Astrocyte (in vitro differentiated cells and primary cell): ENCODE measurements around the gene RNF149. TPM values are rescaled to one million over a fixed set of nuclear protein-coding genes. Genes with fewer than 3 reads are reported as not detected.

Experiments
- DNase-seq: peaks from one replicate; pipeline ENCODE4 v3.0.0-alpha.2; 2010; ENCODE audit warnings: low read depth
- FAIRE-seq: peaks from 2 replicates; lab custom pipeline; 2011; peaks lifted over from hg19 to GRCh38; lab: Jason Lieb, UNC
- H2AFZ ChIP-seq: 2 replicates; pipeline ENCODE4 v1.6.0; 2012; ENCODE audit warnings: low read depth, low read length, inconsistent platforms
- H3K27ac ChIP-seq: 2 replicates; pipeline ENCODE4 v1.5.1; 2011; ENCODE audit warnings: low read depth, low read length, inconsistent platforms
- H3K27me3 ChIP-seq: 2 replicates; pipeline ENCODE4 v1.6.0; 2011; ENCODE audit warnings: low read length, inconsistent platforms; ENCODE audit not compliant: insufficient read depth
- H3K36me3 ChIP-seq: 2 replicates; pipeline ENCODE4 v1.5.1; 2011; ENCODE audit warnings: low read length, inconsistent platforms; ENCODE audit not compliant: insufficient read depth
- H3K4me1 ChIP-seq: 2 replicates; pipeline ENCODE4 v1.5.1; 2011; ENCODE audit warnings: low read length, inconsistent platforms; ENCODE audit not compliant: insufficient read depth
- H3K4me2 ChIP-seq: 2 replicates; pipeline ENCODE4 v1.6.0; 2012; ENCODE audit warnings: low read length, inconsistent platforms
- H3K4me3 ChIP-seq: 2 replicates; pipeline ENCODE4 v1.5.1; 2011; ENCODE audit warnings: low read depth, mild to moderate bottlenecking, low read length, inconsistent platforms; ENCODE audit not compliant: insufficient read depth
- H3K79me2 ChIP-seq: 2 replicates; pipeline ENCODE4 v1.6.0; 2012; ENCODE audit warnings: mild to moderate bottlenecking, low read length, inconsistent platforms; ENCODE audit not compliant: insufficient read depth
- H3K9ac ChIP-seq: 2 replicates; pipeline ENCODE4 v1.6.0; 2012; ENCODE audit warnings: mild to moderate bottlenecking, low read length, inconsistent platforms
- H3K9me3 ChIP-seq: 2 replicates; pipeline ENCODE4 v1.5.1; 2012; ENCODE audit warnings: low read depth, mild to moderate bottlenecking, low read length, inconsistent platforms; ENCODE audit not compliant: insufficient read depth
- H4K20me1 ChIP-seq: 2 replicates; pipeline ENCODE4 v1.6.0; 2012; ENCODE audit warnings: low read length, inconsistent platforms; ENCODE audit not compliant: insufficient read depth
- H3K27ac Mint-ChIP-seq: one replicate; pipeline ENCODE4 v1.8.0; 2021; ENCODE audit warnings: mild to moderate bottlenecking, mixed read lengths; ENCODE audit not compliant: unreplicated experiment
- H3K27me3 Mint-ChIP-seq: one replicate; pipeline ENCODE4 v1.8.0; 2021; ENCODE audit warnings: low read depth, mixed read lengths; ENCODE audit not compliant: unreplicated experiment
- H3K36me3 Mint-ChIP-seq: one replicate; pipeline ENCODE4 v1.8.0; 2021; ENCODE audit warnings: low read depth, mixed read lengths; ENCODE audit not compliant: unreplicated experiment
- H3K4me1 Mint-ChIP-seq: one replicate; pipeline ENCODE4 v1.8.0; 2021; ENCODE audit warnings: low read depth, mixed read lengths; ENCODE audit not compliant: unreplicated experiment
- H3K4me3 Mint-ChIP-seq: one replicate; pipeline ENCODE4 v1.8.0; 2021; ENCODE audit warnings: mild to moderate bottlenecking, moderate library complexity, mixed read lengths; ENCODE audit not compliant: unreplicated experiment
- H3K9me3 Mint-ChIP-seq: one replicate; pipeline ENCODE4 v1.8.0; 2021; ENCODE audit warnings: mild to moderate bottlenecking, mixed read lengths; ENCODE audit not compliant: unreplicated experiment
- CTCF ChIP-seq: IDR thresholded peaks from 2 replicates; pipeline ENCODE4 v1.5.1; 2011; ENCODE audit warnings: low read depth, mild to moderate bottlenecking, inconsistent platforms, low read length, moderate library complexity; ENCODE audit not compliant: insufficient read depth
- EZH2 ChIP-seq: IDR thresholded peaks from 2 replicates; pipeline ENCODE4 v1.6.1; 2012; ENCODE audit warnings: mild to moderate bottlenecking, low read length, inconsistent platforms; ENCODE audit not compliant: insufficient read depth
- total RNA-seq: library from RNA; stranded (reverse); gene quantifications from 2 replicates; pipeline ENCODE4 v1.2.1, GENCODE V29; 2021

RNF149 gene
- total RNA-seq, 1 donor from 2014 or later: 36.4 TPM

DNA sequence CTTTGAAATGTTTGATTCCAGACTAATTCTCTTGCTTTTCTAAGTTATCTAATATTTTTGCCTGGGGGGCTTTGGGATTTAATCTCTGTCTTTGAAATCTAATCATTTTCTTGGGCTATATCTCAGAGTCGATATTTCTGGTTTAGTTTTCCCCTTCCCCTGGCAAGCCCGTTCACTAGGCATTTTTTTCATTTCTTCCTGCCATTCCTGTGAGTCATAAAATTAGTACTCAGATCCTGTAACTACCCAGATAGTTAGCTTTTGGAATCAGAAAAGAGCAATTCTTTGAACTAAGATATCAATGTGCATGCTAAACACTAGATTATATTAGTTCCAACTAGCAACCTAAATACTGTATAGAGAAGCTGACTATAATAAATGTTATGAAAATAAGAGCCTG is 29.4 kb upstream of the RNF149 start:
- Mint-ChIP-seq H3K27ac (peak overlapping the region; percentile 70), H3K27me3 (peaks cover 8% of the 10 kb centered on the region), H3K4me3 (no peak overlapping the region), H3K4me1 (peaks cover 7% of the 10 kb centered on the region), H3K9me3 (no peaks in the 10 kb centered on the region), H3K36me3 (no peaks in the 10 kb centered on the region)
- TF ChIP-seq CTCF (no peak), EZH2 (no peak)
- Histone ChIP-seq H3K27me3 (no peaks in the 10 kb centered on the region), H3K79me2 (no peaks in the 10 kb centered on the region), H2AFZ (no peak overlapping the region), H3K4me2 (peak overlapping the region; percentile 60), H3K36me3 (no peaks in the 10 kb centered on the region), H3K4me1 (peaks cover 9% of the 10 kb centered on the region), H3K9ac (no peak overlapping the region), H3K9me3 (no peaks in the 10 kb centered on the region), H3K27ac (no peak overlapping the region), H3K4me3 (no peak overlapping the region), H4K20me1 (no peaks in the 10 kb centered on the region)
- FAIRE-seq (no peak), DNase-seq (peak; percentile 45)

DNA sequence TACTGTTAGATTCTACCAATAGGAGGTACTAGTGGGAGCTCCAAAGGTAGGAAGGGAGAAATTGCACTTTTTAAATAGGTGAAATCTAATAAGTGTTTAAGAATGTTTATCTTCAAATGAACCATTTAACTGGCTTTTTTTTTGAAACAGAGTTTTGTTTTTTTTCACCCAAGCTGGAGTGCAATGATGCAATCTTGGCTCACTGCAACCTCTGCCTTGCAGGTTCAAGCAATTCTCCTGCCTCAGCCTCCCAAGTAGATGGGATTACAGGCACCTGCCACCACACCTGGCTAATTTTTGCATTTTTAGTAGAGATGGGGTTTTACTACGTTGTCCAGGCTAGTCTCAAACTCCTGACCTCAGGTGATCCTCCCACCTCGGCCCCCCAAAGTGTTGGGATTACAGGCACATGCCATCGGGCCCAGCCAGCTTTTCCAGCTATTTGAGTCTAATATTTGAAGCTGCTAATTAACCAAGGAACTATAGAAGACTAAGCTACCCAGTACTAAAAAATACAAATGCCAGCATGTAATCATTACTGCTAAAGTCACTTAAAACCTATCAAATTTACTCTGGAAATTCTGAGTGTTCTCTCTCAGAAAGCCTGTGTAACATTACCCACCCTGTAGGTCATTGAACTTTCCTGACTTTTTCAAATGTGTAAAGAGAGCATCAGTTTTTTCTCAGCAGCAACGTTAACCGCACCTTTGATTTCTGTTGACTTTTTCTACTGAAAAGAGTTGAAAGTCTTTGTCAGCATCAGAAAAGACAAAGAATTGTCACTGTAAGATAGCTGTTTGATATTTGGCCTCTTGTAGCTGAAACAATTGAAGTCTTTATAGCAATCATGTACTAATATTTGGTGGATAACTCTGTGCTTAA is 24.6 kb upstream of the RNF149 start:
- DNase-seq (no peak), FAIRE-seq (no peak)
- Histone ChIP-seq H2AFZ (no peak overlapping the region), H4K20me1 (no peaks in the 10 kb centered on the region), H3K79me2 (no peaks in the 10 kb centered on the region), H3K4me2 (no peak overlapping the region), H3K4me1 (peaks cover 26% of the 10 kb centered on the region), H3K36me3 (no peaks in the 10 kb centered on the region), H3K27ac (no peak overlapping the region), H3K4me3 (no peak overlapping the region), H3K9me3 (no peaks in the 10 kb centered on the region), H3K27me3 (no peaks in the 10 kb centered on the region), H3K9ac (no peak overlapping the region)
- Mint-ChIP-seq H3K4me3 (no peak overlapping the region), H3K36me3 (no peaks in the 10 kb centered on the region), H3K27me3 (peaks cover under 1% of the 10 kb centered on the region), H3K9me3 (no peaks in the 10 kb centered on the region), H3K27ac (no peak overlapping the region), H3K4me1 (peaks cover 21% of the 10 kb centered on the region)
- TF ChIP-seq EZH2 (no peak), CTCF (no peak)

DNA sequence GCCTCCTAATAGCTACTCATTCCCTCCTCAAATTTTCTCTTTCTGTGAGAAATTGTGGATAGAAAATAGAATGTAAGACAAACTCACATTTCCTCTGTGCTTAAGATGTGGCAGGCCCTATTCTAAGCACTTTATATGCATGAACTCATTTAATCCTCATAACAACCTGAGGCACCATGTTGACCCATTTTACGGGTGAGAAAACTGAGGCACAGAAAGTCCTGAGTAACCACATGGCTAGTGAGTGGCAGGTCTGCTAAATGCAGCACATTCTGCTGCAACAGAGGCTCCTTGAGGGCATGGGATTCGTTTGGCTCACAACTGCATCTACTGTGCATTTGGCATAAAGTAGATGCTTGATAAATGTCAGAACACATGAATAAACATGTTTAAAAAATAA is 22.7 kb upstream of the RNF149 start:
- H2AFZ ChIP-seq: no peak overlapping the region

More for the DNA sequence above, 22.7 kb upstream of the RNF149 start:
- Histone ChIP-seq H3K4me2 (no peak overlapping the region), H3K9me3 (no peaks in the 10 kb centered on the region), H4K20me1 (no peaks in the 10 kb centered on the region), H3K27ac (no peak overlapping the region), H3K27me3 (no peaks in the 10 kb centered on the region), H3K4me3 (no peak overlapping the region), H3K9ac (no peak overlapping the region), H3K36me3 (no peaks in the 10 kb centered on the region), H3K79me2 (no peaks in the 10 kb centered on the region), H3K4me1 (peaks cover 20% of the 10 kb centered on the region)
- FAIRE-seq (no peak), DNase-seq (no peak)
- Mint-ChIP-seq H3K9me3 (no peaks in the 10 kb centered on the region), H3K27me3 (no peaks in the 10 kb centered on the region), H3K4me1 (peaks cover 16% of the 10 kb centered on the region), H3K4me3 (no peak overlapping the region), H3K27ac (no peak overlapping the region), H3K36me3 (no peaks in the 10 kb centered on the region)
- no peak for TF ChIP-seq CTCF
- TF ChIP-seq EZH2: no peak
